Epithelial cell of proximal tubule (primary cell): Measurements from ENCODE around the gene MRPS30. TPM values are rescaled to one million over a fixed set of nuclear protein-coding genes. Genes with fewer than 3 reads are reported as not detected.
"Not testable (repeated sequence)": the region's sequence is repeated elsewhere in the genome, so short reads cannot be mapped to it uniquely, and the experiment has no call there.

Experiments
- DNase-seq: peaks from one replicate; pipeline ENCODE4 v3.0.0-alpha.2; 2011; ENCODE audit warnings: low read depth
- H3K4me3 ChIP-seq: 2 replicates; pipeline ENCODE4 v1.5.1; 2011; ENCODE audit warnings: low read depth, mild to moderate bottlenecking, low read length
- total RNA-seq: library from RNA; depleted of rRNA; stranded (reverse); fragments of >200 nt; gene quantifications from 2 replicates; pipeline ENCODE4 v1.2.3, GENCODE V29; 2015
- TF ChIP-seq, protein P1 (sequence below): conservative IDR thresholded peaks from 2 replicates; pipeline ENCODE4 v1.5.1; 2012; ENCODE audit warnings: low read depth, mild to moderate bottlenecking, low read length

MRPS30 gene
- total RNA-seq = 70.3 and 77.0 TPM in 2 replicates

DNA sequence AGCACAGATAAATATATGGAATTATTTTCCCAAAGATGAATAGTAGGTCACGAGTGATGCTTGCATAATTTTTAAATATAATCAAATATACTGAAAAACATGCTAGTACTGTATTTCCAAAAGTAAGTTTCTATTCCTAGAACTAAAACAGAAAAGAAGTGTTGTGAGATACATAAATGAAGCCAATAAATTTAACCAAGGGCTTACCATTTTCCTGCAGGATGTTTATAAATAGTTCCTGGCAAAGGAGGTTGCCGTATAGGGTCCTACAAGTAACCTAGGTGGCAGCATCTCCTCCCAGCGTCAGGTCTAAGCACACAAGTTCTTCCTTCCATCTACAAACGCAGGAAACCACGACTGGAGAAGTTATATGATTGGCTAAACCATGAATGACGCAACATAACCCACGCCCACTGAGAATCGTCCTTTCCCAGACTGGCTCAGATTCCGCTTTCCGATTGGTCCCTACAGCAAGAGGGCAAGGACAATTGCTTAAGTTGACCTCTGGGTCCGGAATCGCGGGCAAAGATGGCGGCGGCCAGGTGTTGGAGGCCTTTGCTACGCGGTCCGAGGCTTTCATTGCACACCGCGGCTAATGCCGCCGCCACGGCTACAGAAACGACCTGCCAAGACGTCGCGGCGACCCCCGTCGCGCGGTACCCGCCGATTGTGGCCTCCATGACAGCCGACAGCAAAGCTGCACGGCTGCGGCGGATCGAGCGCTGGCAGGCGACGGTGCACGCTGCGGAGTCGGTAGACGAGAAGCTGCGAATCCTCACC, at the start of gene MRPS30:
MRPS30 (plus strand) TSS at position 513 of the 780 bp plus-strand sequence; CDS start at position 529, 16 bp downstream.
- peak within 1 kb of the TSS; percentile 92 for H3K4me3 ChIP-seq
- peak; percentile 99 for DNase-seq
- TF ChIP-seq, protein P1, sequence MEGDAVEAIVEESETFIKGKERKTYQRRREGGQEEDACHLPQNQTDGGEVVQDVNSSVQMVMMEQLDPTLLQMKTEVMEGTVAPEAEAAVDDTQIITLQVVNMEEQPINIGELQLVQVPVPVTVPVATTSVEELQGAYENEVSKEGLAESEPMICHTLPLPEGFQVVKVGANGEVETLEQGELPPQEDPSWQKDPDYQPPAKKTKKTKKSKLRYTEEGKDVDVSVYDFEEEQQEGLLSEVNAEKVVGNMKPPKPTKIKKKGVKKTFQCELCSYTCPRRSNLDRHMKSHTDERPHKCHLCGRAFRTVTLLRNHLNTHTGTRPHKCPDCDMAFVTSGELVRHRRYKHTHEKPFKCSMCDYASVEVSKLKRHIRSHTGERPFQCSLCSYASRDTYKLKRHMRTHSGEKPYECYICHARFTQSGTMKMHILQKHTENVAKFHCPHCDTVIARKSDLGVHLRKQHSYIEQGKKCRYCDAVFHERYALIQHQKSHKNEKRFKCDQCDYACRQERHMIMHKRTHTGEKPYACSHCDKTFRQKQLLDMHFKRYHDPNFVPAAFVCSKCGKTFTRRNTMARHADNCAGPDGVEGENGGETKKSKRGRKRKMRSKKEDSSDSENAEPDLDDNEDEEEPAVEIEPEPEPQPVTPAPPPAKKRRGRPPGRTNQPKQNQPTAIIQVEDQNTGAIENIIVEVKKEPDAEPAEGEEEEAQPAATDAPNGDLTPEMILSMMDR = peak; percentile 57

GRCh38 chr5:44769200-44769876, 39.4 kb upstream of the MRPS30 start:
- TF ChIP-seq, protein P1 = no peak
- no peak for DNase-seq
- no peak overlapping the region for H3K4me3 ChIP-seq

- TF ChIP-seq, protein P1 = no peak
- no peak for DNase-seq
- no peak overlapping the region for H3K4me3 ChIP-seq
Measured at GRCh38 chr5:44769877-44770209, 38.9 kb upstream of the MRPS30 start.

DNA sequence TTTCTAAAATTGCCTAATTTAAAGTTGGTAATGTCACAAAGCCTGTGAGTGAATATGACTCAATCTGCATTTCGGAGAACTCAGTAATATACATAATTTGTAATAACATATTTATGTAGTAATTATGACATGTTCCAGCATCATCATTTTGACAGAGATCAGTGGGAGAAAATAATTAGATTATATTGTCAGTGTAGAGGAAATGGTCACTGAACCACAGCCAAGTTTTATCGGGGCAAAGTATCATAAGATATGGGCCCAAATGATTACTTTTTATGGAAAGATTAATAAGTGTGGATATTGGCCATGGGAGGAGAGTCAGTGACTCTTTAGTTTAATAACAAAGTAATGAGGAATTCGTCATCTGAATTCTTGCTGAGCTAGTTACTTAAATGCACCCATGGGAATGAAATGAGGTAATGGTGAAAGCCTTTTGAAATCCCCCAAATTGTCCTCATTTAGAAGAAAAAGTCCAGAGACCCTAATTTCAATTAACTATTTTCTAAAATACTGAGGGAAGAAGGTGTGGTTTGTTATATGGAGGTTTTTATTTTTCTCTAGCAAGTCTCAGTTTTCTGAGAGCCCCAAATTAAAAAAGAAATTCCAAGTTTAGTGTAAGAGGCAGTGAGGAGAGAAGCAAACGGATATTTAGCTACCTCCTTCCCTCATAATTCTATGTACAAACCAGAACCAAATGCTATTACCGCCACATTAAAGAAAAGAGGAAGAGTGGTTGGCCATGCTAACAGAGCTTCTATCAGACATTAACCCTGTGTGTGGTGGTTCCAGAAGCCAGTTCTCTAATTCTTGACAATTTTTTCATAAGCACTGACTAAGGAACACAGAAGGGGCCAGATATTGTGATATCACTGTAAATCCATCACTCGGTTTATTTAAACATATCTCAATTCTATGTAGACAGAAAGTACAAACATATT, 37.7 kb upstream of the MRPS30 start:
- no peak for DNase-seq
- H3K4me3 ChIP-seq = no peak overlapping the region
- TF ChIP-seq, protein P1 = no peak

GRCh38 chr5:44772397-44772796, 36.4 kb upstream of the MRPS30 start:
- not testable (repeated sequence) for H3K4me3 ChIP-seq, DNase-seq

DNA sequence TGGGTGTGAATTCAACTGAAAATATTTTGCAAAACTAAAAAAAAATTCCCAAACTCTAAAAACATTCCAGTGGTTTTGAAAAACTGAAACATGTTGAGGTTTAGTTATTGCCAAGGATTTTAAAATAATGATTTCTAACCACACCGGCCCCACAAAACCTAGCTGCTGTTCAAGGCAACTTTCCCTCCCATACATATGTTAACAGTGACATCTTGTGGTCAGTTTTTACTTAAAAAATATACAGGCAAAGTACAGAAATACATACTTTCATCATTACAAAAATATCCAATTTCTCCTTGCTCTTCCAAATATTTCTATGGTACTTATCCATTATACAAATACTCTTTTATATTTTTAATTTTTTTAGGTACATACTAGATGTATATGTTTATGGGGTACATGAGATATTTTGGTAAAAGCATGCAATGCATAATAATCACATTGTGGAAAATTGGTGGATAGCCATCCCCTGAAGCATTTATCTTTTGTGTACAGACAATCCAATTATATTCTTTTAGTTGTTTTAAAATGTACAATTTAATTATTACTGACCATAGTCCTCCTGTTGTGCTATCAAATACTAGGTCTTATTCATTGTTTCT, 34.4 kb upstream of the MRPS30 start:
- H3K4me3 ChIP-seq = no peak overlapping the region
- DNase-seq = no peak
- TF ChIP-seq, protein P1 = peak; percentile 60

GRCh38 chr5:44779167-44779566, 29.6 kb upstream of the MRPS30 start:
- H3K4me3 ChIP-seq = no peak overlapping the region
- TF ChIP-seq, protein P1 = no peak
- no peak for DNase-seq
